GM13976 (cell line): ENCODE measurements around the gene SCO2.

ENCODE experiments used
- DNase-seq: peaks from one replicate; pipeline ENCODE4 v3.0.0; 2012; ENCODE audit warnings: low spot score
- CTCF ChIP-seq: IDR thresholded peaks from 2 replicates; pipeline ENCODE4 v1.5.1; 2012; ENCODE audit warnings: borderline replicate concordance, mild to moderate bottlenecking; ENCODE audit not compliant: insufficient read depth; ENCODE audit errors: extremely low read depth, missing control alignments, control extremely low read depth
- in situ Hi-C: fragments of 300-500 bp; cut with MboI; formaldehyde crosslinking; loops from one replicate; pipeline ENCODE4 v1.12.0; 2022; ENCODE audit warnings: low sequenced_read_pairs, mixed read lengths, inconsistent platforms; ENCODE audit not compliant: unreplicated experiment

SCO2 gene

GRCh38 chr22:50528682-50529415 is 3.5 kb upstream of the SCO2 start:
- no peak for TF ChIP-seq CTCF
- in situ Hi-C loops: no loop called here
- no peak for DNase-seq

- in situ Hi-C loops: no loop called here
- TF ChIP-seq CTCF: no peak
- DNase-seq: no peak
Measured at GRCh38 chr22:50527921-50528681, 2.7 kb upstream of the SCO2 start.

DNA sequence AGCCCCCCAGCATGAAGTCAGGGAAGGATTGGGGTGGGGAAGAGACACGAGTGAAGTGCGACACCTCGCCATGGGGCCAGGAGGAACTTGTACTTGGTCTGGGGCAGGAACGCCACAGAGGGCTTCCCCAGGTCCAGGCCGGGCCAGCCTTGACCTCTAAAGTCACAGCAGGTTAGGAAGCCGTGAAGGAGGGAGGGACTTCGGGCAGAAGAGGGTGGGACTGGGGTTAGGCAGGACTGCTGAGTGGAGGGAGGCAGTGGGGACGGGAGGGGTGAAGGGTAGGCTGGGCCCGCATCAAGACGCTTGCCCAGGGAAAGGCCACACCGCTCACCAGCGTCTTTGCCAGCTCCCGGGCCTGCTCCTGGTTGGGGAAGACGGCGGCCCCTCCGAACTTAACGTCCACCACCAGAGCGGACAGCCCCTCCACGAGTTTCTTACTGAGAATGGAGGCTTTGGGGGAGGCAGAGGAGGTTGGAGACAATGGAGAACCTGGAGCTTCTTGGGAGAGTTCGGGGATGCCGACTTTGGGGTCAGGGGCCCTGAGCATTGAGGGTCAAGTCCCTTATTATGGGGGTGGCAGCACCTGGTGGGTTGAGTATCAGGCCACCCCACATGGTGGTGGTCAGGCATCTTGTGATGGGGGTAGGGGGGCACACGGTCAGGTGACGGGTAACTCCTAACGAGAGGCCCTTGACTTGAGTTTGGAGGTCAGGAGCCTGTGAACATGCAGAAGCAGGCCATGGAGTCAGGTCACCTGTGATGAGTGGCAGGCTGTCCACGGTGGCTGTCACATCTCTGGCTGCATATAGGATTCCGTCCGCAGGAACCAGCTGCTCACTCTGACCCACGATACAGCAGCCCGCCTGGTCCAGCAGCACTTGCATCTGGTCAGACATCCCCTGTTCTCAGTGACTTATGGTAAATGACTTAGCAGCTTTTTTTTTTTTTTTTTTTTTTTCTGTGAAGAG is 1.7 kb upstream of the SCO2 start:
- in situ Hi-C loops: no loop called here
- peak; percentile 81 for DNase-seq
- no peak for TF ChIP-seq CTCF

- in situ Hi-C loops: no loop called here
- TF ChIP-seq CTCF: peak; percentile 90
- DNase-seq: peak; percentile 88
Measured at GRCh38 chr22:50526108-50526833, 873 bp upstream of the SCO2 start.

GRCh38 chr22:50525858-50526107 is 385 bp upstream of the SCO2 start:
- TF ChIP-seq CTCF: no peak
- in situ Hi-C loops: no loop called here
- no peak for DNase-seq

DNA sequence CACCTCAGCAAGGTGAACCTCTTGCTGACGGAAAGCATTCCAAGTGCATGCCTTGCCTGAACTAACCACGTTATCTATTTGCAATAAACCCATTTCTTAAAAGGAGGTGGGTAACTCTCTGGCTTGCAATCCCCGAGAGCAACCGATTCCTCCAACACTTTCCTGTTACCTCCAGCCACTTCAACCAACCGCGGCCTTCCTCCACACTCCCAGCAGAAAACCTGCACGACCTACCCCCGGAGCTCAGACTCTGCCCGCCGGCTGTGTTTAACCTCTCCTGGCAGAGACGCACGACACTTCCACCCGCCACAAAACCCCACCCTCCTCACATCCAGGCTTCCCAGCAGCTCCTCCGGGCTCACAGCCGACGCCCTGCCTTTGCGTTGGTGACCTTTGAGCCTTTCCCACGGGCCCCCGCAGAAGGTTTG is 708 bp downstream of the SCO2 start:
- no peak for TF ChIP-seq CTCF
- DNase-seq: no peak
- in situ Hi-C loops: no loop called here
